ENCODE measurements around the gene RPS16.

DNA sequence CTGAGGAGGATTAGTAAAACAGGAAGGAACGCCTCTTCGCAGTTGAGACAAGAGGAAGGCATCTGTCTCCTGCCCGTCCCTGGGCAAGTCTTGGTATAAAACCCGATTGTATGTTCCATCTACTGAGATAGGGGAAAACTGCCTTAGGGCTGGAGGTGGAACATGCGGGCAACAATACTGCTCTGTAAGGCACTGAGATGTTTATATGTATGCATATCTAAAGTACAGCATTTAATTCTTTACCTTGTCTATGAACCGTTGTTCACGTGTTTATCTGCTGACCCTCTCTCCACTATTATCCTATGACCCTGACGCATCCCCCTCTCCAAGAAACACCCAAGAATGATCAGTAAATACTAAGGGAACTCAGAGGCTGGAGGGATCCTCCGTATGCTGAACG lies 44.2 kb upstream of the RPS16 start:
- TF ChIP-seq, protein P1, sequence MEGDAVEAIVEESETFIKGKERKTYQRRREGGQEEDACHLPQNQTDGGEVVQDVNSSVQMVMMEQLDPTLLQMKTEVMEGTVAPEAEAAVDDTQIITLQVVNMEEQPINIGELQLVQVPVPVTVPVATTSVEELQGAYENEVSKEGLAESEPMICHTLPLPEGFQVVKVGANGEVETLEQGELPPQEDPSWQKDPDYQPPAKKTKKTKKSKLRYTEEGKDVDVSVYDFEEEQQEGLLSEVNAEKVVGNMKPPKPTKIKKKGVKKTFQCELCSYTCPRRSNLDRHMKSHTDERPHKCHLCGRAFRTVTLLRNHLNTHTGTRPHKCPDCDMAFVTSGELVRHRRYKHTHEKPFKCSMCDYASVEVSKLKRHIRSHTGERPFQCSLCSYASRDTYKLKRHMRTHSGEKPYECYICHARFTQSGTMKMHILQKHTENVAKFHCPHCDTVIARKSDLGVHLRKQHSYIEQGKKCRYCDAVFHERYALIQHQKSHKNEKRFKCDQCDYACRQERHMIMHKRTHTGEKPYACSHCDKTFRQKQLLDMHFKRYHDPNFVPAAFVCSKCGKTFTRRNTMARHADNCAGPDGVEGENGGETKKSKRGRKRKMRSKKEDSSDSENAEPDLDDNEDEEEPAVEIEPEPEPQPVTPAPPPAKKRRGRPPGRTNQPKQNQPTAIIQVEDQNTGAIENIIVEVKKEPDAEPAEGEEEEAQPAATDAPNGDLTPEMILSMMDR (IDR thresholded peaks at IDR 0.05), result no peak
- TF ChIP-seq POLR2A (IDR thresholded peaks at IDR 0.05) (no peak), POLR2AphosphoS5 (IDR thresholded peaks at IDR 0.05) (no peak), EP300 (IDR thresholded peaks at IDR 0.05) (no peak)
